Naive thymus-derived CD4-positive, alpha-beta T cell (primary cell): ENCODE results near the gene INPP5A. TPM values are rescaled to one million over a fixed set of nuclear protein-coding genes. Genes with fewer than 3 reads are reported as not detected.

Experiments
- ATAC-seq: fragments of 150-1000 bp; cut with Tn5 transposase; 2 replicates; pipeline ENCODE4 v1.10.0; 2021; ENCODE audit warnings: mild to moderate bottlenecking, moderate library complexity
- CTCF ChIA-PET: fragments of 350-600 bp; sonication (Branson Sonifier 250); formaldehyde crosslinking; loops from one replicate; lab custom pipeline; 2021; ENCODE audit warnings: antibody characterized with exemption; lab: Charles Lee
- POLR2A ChIA-PET: fragments of 350-600 bp; sonication (Branson Sonifier 250); formaldehyde crosslinking; loops from one replicate; lab custom pipeline; 2021; ENCODE audit warnings: antibody characterized with exemption, inconsistent platforms; lab: Charles Lee
- DNase-seq, 9 donors: peaks; one replicate each; pipeline versions ENCODE4 v3.0.0 to v3.0.0-alpha.2; 2020 to 2022; ENCODE audit warnings: mixed read lengths in 1 of 9
- H3K27ac ChIP-seq: one replicate; pipeline ENCODE4 v1.7.0; 2013; ENCODE audit warnings: mild to moderate bottlenecking, low read depth, low read length, moderate library complexity
- H3K27me3 ChIP-seq, 2 donors: one replicate each; pipeline ENCODE4 v1.7.0; 2013; ENCODE audit warnings: low read length in 2 of 2, mild to moderate bottlenecking in 2 of 2, moderate library complexity in 2 of 2; ENCODE audit not compliant: control insufficient read depth in 2 of 2, insufficient read depth in 2 of 2
- H3K36me3 ChIP-seq, 3 experiments: 1 replicate in 2 of 3; 2 replicates in 1 of 3; pipeline ENCODE4 v1.7.0; 2013; ENCODE audit warnings: low read length in 3 of 3, mild to moderate bottlenecking in 3 of 3, moderate library complexity in 1 of 3; ENCODE audit not compliant: insufficient read depth in 3 of 3, control insufficient read depth in 2 of 3
- H3K4me1 ChIP-seq, 2 donors: one replicate each; pipeline ENCODE4 v1.7.0; 2013; ENCODE audit warnings: low read length in 2 of 2, mild to moderate bottlenecking in 2 of 2, moderate library complexity in 1 of 2; ENCODE audit not compliant: control insufficient read depth in 2 of 2, insufficient read depth in 2 of 2
- H3K4me3 ChIP-seq: 2 replicates; pipeline ENCODE4 v1.7.0; 2013; ENCODE audit warnings: mild to moderate bottlenecking, low read length
- H3K9me3 ChIP-seq, 3 experiments: 1 replicate in 2 of 3; 2 replicates in 1 of 3; pipeline ENCODE4 v1.7.0; 2013; ENCODE audit warnings: low read length in 3 of 3; ENCODE audit not compliant: control insufficient read depth in 2 of 3
- H3K27ac Mint-ChIP-seq, 9 donors: one replicate each; pipeline ENCODE4 v1.8.0; 2020 to 2022; ENCODE audit warnings: mixed read lengths in 9 of 9, mild to moderate bottlenecking in 8 of 9, moderate library complexity in 5 of 9, inconsistent platforms in 2 of 9
- H3K27me3 Mint-ChIP-seq, 5 donors: one replicate each; pipeline ENCODE4 v1.8.0; 2021 to 2022; ENCODE audit warnings: mixed read lengths in 5 of 5, mild to moderate bottlenecking in 1 of 5
- H3K36me3 Mint-ChIP-seq, 5 donors: one replicate each; pipeline ENCODE4 v1.8.0; 2020 to 2022; ENCODE audit warnings: mixed read lengths in 5 of 5, mild to moderate bottlenecking in 3 of 5, inconsistent platforms in 1 of 5
- H3K4me1 Mint-ChIP-seq, 7 donors: one replicate each; pipeline ENCODE4 v1.8.0; 2020 to 2022; ENCODE audit warnings: mixed read lengths in 7 of 7, mild to moderate bottlenecking in 3 of 7, inconsistent platforms in 1 of 7
- H3K4me3 Mint-ChIP-seq, 10 donors: one replicate each; pipeline ENCODE4 v1.8.0; 2020 to 2022; ENCODE audit warnings: mild to moderate bottlenecking in 10 of 10, mixed read lengths in 10 of 10, moderate library complexity in 6 of 10, inconsistent platforms in 2 of 10
- H3K9me3 Mint-ChIP-seq, 11 donors: one replicate each; pipeline ENCODE4 v1.8.0; 2020 to 2022; ENCODE audit warnings: mixed read lengths in 11 of 11, mild to moderate bottlenecking in 4 of 11, inconsistent platforms in 1 of 11, moderate library complexity in 1 of 11
- intact Hi-C, 2 donors: fragments of 100-400 bp; cut with micrococcal nuclease; formaldehyde crosslinking; loops; one replicate each; pipeline ENCODE4 v1.15.1; 2023
- polyA plus RNA-seq, 2 donors: library from polyadenylated mRNA; unstranded; fragments of 300-500 nt; fragmentation: Illumina TruSeq; gene quantifications; one replicate each; pipeline ENCODE4 v1.2.3, GENCODE V29; 2021
- total RNA-seq, 6 experiments: library from RNA in 5 of 6; stranded (reverse) in 5 of 6; gene quantifications; 1 replicate in 5 of 6; 2 replicates in 1 of 6; pipeline ENCODE4 v1.2.3 and lab custom pipeline; 2021 to 2026

INPP5A gene
- total and polyA plus RNA-seq, 7 experiments from 2014 or later: 0.97 to 30.7 (median 25.0) TPM

DNA sequence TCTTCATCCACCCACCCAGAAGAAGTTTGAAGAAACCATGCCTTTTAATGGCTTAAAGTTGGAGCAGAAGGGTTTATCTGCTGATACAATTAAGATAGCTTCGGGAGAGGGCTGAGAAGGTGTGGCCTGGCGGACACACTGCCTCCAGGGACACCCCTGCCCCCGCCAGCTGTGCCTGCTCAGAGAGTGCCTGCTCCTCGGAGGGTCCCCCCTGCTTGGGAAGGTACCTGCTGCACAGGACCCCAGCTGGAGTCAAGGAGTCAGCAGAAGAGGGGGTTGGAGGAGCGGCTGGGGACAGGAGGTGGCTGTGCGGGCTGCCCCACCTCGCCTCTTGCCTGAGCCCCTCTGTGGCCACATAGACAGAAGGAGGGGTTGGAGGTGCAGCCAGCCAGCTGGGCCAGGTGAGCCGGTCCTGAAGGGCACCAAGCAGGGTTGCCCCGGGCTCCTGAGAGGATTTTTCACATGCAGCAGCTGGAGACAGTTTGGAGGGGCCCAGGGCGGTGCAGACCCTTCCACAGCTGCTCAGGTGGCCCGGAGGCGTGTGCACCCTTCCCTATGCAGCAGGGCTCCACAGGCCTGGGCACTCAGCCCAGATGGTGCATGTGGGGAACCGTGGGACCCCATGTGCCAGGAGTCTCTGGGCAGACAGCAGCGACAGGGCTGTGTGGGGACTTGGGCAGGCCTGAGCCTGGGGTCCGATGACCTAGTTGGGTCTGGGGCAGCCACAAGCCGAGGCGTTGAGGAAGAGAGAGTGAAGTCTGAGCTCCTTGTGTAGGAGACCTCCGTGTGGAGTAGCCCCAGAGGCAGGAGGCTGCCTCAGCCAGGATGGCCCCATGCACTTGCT lies 118.9 kb downstream of the INPP5A start:
- H3K4me1 Mint-ChIP-seq: peaks cover 0 to 15% (median 8%) of the 10 kb centered on the region in 7 donors
- no peak overlapping the region for H3K27ac Mint-ChIP-seq
- H3K27me3 ChIP-seq: no peaks in the 10 kb centered on the region
- ChIA-PET CTCF (no interaction called here), POLR2A (no interaction called here)
- intact Hi-C loops: loop anchor here in 1 of 2 donors (10.0 kb wide), 1 partner anchor 138 kb away; no protein-coding TSS in a partner anchor
- ATAC-seq (no peak), DNase-seq (no peak)
- peaks cover 0 to 38% (median 25%) of the 10 kb centered on the region in 5 donors for H3K36me3 Mint-ChIP-seq
- no peak overlapping the region for H3K27ac ChIP-seq
- H3K4me3 Mint-ChIP-seq: no peak overlapping the region
- no peak overlapping the region for H3K4me3 ChIP-seq
- no peaks in the 10 kb centered on the region for H3K4me1 ChIP-seq
- peaks cover 0 to 44% (median 0%) of the 10 kb centered on the region in 3 experiments for H3K36me3 ChIP-seq
- H3K27me3 Mint-ChIP-seq: no peaks in the 10 kb centered on the region
- H3K9me3 Mint-ChIP-seq: no peaks in the 10 kb centered on the region
- H3K9me3 ChIP-seq: no peaks in the 10 kb centered on the region

DNA sequence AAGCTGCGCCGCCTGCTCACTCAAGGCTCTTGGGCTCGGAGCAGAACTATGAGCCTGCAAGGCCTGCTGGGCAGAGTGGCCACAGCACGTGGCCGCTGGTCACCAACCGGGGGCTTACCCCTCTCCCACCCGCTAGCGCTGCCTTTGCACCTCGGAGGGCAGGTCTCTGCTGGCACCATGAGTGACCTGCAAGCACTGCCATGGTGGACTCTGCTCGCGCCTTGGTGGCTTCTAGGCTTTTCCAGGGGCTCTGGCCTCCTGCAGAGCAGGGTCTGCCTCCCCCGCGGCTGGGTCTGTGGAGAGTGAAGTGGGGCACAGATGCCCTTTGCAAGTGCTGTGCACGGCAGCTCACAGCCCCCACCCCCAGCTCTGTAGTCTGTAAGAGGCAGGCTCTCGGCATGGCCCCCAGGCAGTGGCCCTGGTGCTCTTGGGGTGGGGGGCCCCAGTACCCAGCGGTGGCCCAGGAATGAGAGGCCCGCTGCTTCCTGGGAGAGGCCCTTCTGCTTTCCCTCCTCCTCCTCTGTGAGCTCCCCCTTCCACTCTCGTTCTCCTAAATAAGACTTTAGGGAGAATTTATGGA lies 119.6 kb downstream of the INPP5A start:
- no peak for ATAC-seq
- ChIA-PET POLR2A (no interaction called here), CTCF (no interaction called here)
- H3K4me1 Mint-ChIP-seq: peaks cover 0 to 17% (median 5%) of the 10 kb centered on the region in 7 donors
- H3K36me3 ChIP-seq: peaks cover 0 to 37% (median 0%) of the 10 kb centered on the region in 3 experiments
- no peak for DNase-seq
- intact Hi-C loops: loop anchor here in 1 of 2 donors (10.0 kb wide), 1 partner anchor 138 kb away; no protein-coding TSS in a partner anchor
- no peaks in the 10 kb centered on the region for H3K9me3 ChIP-seq
- no peaks in the 10 kb centered on the region for H3K9me3 Mint-ChIP-seq
- peaks cover 0 to 42% (median 28%) of the 10 kb centered on the region in 5 donors for H3K36me3 Mint-ChIP-seq
- H3K27me3 Mint-ChIP-seq: no peaks in the 10 kb centered on the region
- H3K27ac Mint-ChIP-seq: no peak overlapping the region
- H3K27ac ChIP-seq: no peak overlapping the region
- H3K4me3 ChIP-seq: no peak overlapping the region
- H3K27me3 ChIP-seq: no peaks in the 10 kb centered on the region
- H3K4me1 ChIP-seq: no peaks in the 10 kb centered on the region
- H3K4me3 Mint-ChIP-seq: no peak overlapping the region

DNA sequence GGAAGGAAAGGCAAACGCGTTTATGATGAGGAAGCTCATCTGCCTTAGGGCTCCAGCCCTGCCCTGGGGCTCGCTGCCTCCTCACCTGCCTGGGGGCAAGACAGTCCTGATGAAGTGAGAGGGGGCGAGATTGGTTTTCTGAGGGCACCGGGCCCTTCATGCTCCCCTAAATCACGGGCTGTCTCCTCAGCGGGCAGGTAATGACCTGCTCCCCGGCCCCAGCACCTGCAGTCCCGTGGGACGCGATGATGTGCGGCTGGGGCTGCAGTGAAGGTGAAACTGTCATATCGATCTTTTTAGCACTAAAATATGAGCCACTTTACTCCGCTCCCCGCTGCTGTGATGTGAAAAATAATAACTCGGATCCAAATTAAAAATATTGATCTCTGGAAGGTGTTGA lies 120.2 kb downstream of the INPP5A start:
- Histone ChIP-seq H3K27ac (no peak overlapping the region), H3K9me3 (no peaks in the 10 kb centered on the region), H3K27me3 (no peaks in the 10 kb centered on the region), H3K4me3 (no peak overlapping the region), H3K4me1 (no peaks in the 10 kb centered on the region), H3K36me3 (peaks cover 0 to 32% (median 0%) of the 10 kb centered on the region in 3 experiments)
- DNase-seq (no peak), ATAC-seq (no peak)
- no peaks in the 10 kb centered on the region for H3K27me3 Mint-ChIP-seq
- H3K27ac Mint-ChIP-seq: no peak overlapping the region
- ChIA-PET POLR2A (no interaction called here), CTCF (no interaction called here)
- H3K9me3 Mint-ChIP-seq: no peaks in the 10 kb centered on the region
- peaks cover 0 to 40% (median 25%) of the 10 kb centered on the region in 5 donors for H3K36me3 Mint-ChIP-seq
- no peak overlapping the region for H3K4me3 Mint-ChIP-seq
- H3K4me1 Mint-ChIP-seq: peaks cover 0 to 14% (median 4%) of the 10 kb centered on the region in 7 donors
- intact Hi-C loops: loop anchor here in 1 of 2 donors (10.0 kb wide), 1 partner anchor 137 kb away; no protein-coding TSS in a partner anchor

DNA sequence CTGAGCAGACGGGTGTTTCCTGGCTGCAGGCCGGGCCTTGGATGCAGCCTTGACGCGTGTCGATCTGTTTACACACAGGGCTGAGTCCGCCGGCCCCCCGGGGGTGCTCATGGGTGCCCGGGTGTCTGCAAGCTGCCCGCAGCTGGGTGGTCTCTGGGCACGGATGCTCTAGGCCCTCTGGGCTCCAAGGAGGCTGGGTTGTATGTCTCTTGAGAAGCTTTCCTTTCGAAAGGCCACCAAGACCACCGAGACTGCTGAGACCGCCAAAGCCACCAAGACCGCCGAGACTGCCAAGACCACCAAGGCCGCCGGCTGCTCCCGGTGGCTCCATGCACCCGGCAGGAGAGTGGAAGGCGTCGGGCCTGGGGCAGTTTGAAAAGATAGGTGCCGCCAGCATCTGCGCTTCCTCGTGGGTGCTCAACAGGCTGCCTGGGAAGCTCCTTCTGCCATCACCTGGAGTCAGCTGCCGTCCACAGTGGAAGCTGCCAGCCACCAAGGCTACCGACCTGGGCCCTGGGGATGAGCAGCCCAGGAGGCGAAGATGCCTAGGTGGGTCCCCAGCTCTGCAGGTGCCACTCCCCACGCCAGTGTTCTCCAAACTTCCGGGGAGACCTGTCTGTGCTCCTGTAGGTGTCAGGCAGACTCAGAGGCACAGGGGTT lies 121.1 kb downstream of the INPP5A start:
- Mint-ChIP-seq H3K4me3 (no peak overlapping the region), H3K27me3 (no peaks in the 10 kb centered on the region), H3K9me3 (no peaks in the 10 kb centered on the region), H3K27ac (no peak overlapping the region), H3K36me3 (peaks cover 0 to 44% (median 25%) of the 10 kb centered on the region in 5 donors), H3K4me1 (peaks cover 0 to 14% (median 4%) of the 10 kb centered on the region in 7 donors)
- ChIA-PET POLR2A (no interaction called here), CTCF (no interaction called here)
- intact Hi-C loops: loop anchor here in 1 of 2 donors (10.0 kb wide), 1 partner anchor 136 kb away; no protein-coding TSS in a partner anchor
- Histone ChIP-seq H3K9me3 (no peaks in the 10 kb centered on the region), H3K4me1 (no peaks in the 10 kb centered on the region), H3K36me3 (peaks cover 0 to 26% (median 0%) of the 10 kb centered on the region in 3 experiments), H3K27ac (no peak overlapping the region), H3K27me3 (no peaks in the 10 kb centered on the region), H3K4me3 (no peak overlapping the region)
- ATAC-seq: no peak
- no peak for DNase-seq

DNA sequence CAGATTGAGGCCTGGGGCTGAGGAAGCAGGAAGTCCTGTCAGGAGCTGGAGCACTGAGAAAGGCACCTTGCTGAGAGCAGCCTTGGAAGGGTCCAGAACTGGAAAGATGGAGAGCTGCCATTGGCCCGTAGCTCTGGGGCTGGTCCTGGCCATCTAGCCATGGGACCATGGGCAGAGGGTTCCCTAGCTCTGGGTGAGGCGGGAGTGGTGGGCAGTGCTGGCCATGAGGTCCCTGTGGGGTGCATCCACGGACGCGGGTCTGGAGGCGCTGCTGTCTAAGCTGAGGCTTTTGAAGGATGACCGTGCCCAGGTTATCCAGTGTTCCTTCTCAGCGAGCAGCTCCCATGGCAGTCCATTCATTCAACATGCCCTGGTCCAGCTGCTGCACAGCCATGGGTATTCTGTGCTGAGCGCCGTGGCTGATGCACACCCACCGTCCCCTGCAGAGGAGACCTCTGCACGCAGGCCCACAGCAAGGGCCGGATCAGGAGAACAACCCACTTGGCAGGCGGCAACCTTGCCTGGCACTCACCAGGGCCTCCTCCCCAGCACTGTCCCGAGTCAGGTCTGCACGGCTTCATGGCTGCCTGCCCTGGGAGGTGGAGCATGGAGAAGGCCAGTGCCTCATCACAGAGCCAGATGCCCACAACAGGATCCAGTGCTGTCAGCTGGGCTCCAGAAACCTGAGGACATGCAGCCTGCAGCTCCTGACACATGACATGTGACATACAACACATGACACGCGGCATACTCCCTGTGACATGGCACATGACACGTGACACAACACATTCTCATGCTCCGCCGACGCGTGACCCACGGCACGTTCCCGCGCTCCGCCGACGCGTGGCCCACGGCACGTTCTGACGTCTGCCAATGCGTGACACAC lies 121.9 kb downstream of the INPP5A start:
- H3K36me3 Mint-ChIP-seq: peaks cover 0 to 45% (median 25%) of the 10 kb centered on the region in 5 donors
- Histone ChIP-seq H3K4me3 (no peak overlapping the region), H3K36me3 (peaks cover 0 to 26% (median 0%) of the 10 kb centered on the region in 3 experiments), H3K9me3 (no peaks in the 10 kb centered on the region), H3K4me1 (no peaks in the 10 kb centered on the region), H3K27ac (no peak overlapping the region), H3K27me3 (no peaks in the 10 kb centered on the region)
- intact Hi-C loops: loop anchor here in 1 of 2 donors (10.0 kb wide), 1 partner anchor 135 kb away; no protein-coding TSS in a partner anchor
- H3K9me3 Mint-ChIP-seq: no peaks in the 10 kb centered on the region
- no peak overlapping the region for H3K27ac Mint-ChIP-seq
- H3K27me3 Mint-ChIP-seq: no peaks in the 10 kb centered on the region
- ChIA-PET POLR2A (no interaction called here), CTCF (no interaction called here)
- peaks cover 1 to 13% (median 4%) of the 10 kb centered on the region in 7 donors for H3K4me1 Mint-ChIP-seq
- H3K4me3 Mint-ChIP-seq: no peak overlapping the region
- ATAC-seq (no peak), DNase-seq (no peak)

DNA sequence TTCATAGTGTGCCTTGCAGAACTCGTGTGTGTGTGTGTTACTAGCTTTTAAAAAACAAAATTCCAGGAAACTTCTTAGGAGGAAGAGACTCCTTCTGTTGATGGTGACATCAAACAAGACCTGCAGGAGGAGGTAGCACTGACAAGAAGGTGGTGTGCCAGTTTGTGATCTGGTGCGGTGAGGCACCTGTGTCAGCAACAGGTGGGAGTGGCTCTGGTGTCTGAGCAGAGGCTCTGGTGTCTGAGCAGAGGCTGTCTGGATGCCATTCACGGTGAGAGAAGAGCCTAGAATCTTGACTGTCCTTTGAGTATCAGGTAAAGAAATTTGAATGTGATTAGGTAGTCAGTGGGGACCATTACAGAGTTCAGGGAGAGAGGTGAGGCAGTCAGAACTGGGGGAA lies 122.8 kb downstream of the INPP5A start:
- CTCF ChIA-PET: no interaction called here

More for the DNA sequence above, 122.8 kb downstream of the INPP5A start:
- H3K9me3 ChIP-seq: no peaks in the 10 kb centered on the region
- peak overlapping the region in 2 of 9 donors; percentile 6 to 16 for H3K27ac Mint-ChIP-seq
- H3K4me1 Mint-ChIP-seq: peaks cover 0 to 8% (median 2%) of the 10 kb centered on the region in 7 donors
- no peaks in the 10 kb centered on the region for H3K27me3 Mint-ChIP-seq
- H3K4me3 ChIP-seq: no peak overlapping the region
- POLR2A ChIA-PET: no interaction called here
- intact Hi-C loops: no loop called here
- H3K36me3 Mint-ChIP-seq: peaks cover 0 to 45% (median 21%) of the 10 kb centered on the region in 5 donors
- DNase-seq: no peak
- peaks cover 0 to 22% (median 0%) of the 10 kb centered on the region in 3 experiments for H3K36me3 ChIP-seq
- no peak overlapping the region for H3K27ac ChIP-seq
- H3K9me3 Mint-ChIP-seq: no peaks in the 10 kb centered on the region
- ATAC-seq: no peak
- H3K4me3 Mint-ChIP-seq: no peak overlapping the region
- no peaks in the 10 kb centered on the region for H3K27me3 ChIP-seq
- no peaks in the 10 kb centered on the region for H3K4me1 ChIP-seq
